GM12878 (cell line): Measurements from ENCODE around the gene GMCL2.

Experiments used
- CTCF ChIP-seq, 3 experiments: IDR thresholded peaks in 2 of 3; conservative IDR thresholded peaks in 1 of 3; 2 replicates each; pipeline ENCODE4 v1.5.1; 2011; ENCODE audit warnings: low read depth in 3 of 3, low read length in 3 of 3, mild to moderate bottlenecking in 3 of 3, control low read depth in 2 of 3, moderate library complexity in 2 of 3, inconsistent platforms in 1 of 3, mixed read lengths in 1 of 3; ENCODE audit not compliant: control insufficient read depth in 2 of 3, insufficient read depth in 1 of 3; ENCODE audit errors: extremely low read depth in 1 of 3
- EP300 ChIP-seq, 2 experiments: fragments of 150-350 bp in 1 of 2; IDR thresholded peaks; 2 replicates each; pipeline ENCODE4 v1.6.1; 2011 to 2012; ENCODE audit warnings: low read depth in 2 of 2, low read length in 2 of 2, borderline replicate concordance in 1 of 2, improper control_type of control experiment in 1 of 2, inconsistent platforms in 1 of 2; ENCODE audit not compliant: control insufficient read depth in 1 of 2
- FOXK2 ChIP-seq: fragments of 450-650 bp; IDR thresholded peaks from 2 replicates; pipeline ENCODE4 v1.6.1; 2017; ENCODE audit warnings: mild to moderate bottlenecking, moderate library complexity
- MAX ChIP-seq: IDR thresholded peaks from 2 replicates; pipeline ENCODE4 v1.6.1; 2012; ENCODE audit warnings: low read depth, low read length, improper control_type of control experiment
- MXI1 ChIP-seq: fragments of 150-350 bp; IDR thresholded peaks from 2 replicates; pipeline ENCODE4 v1.6.1; 2011; ENCODE audit warnings: low read depth, mild to moderate bottlenecking, inconsistent platforms, low read length, improper control_type of control experiment
- PML ChIP-seq: IDR thresholded peaks from 2 replicates; pipeline ENCODE4 v1.6.1; 2012; ENCODE audit warnings: low read length, inconsistent platforms
- POLR2AphosphoS5 ChIP-seq: IDR thresholded peaks from 2 replicates; pipeline ENCODE4 v1.6.1; 2011; ENCODE audit warnings: mild to moderate bottlenecking, low read length, inconsistent platforms
- RAD21 ChIP-seq: IDR thresholded peaks from 2 replicates; pipeline ENCODE4 v1.6.1; 2011; ENCODE audit warnings: mild to moderate bottlenecking, low read depth, low read length, moderate library complexity; ENCODE audit not compliant: insufficient read depth
- SMAD1 ChIP-seq: fragments of 450-650 bp; IDR thresholded peaks from 2 replicates; pipeline ENCODE4 v1.6.1; 2018; ENCODE audit warnings: mild to moderate bottlenecking, low read depth; ENCODE audit not compliant: partially characterized antibody
- SUPT20H ChIP-seq: IDR thresholded peaks from 2 replicates; pipeline ENCODE4 v1.6.1; 2011; ENCODE audit warnings: low read depth, mild to moderate bottlenecking, low read length, moderate library complexity, borderline replicate concordance; ENCODE audit not compliant: control insufficient read depth
- USF2 ChIP-seq: IDR thresholded peaks from 2 replicates; pipeline ENCODE4 v1.6.1; 2011; ENCODE audit warnings: low read depth, low read length, improper control_type of control experiment, borderline replicate concordance
- ZBTB33 ChIP-seq: fragments of 450-650 bp; IDR thresholded peaks from 2 replicates; pipeline ENCODE4 v1.6.1; 2017; ENCODE audit warnings: mild to moderate bottlenecking
- ZNF622 ChIP-seq: fragments of 450-650 bp; IDR thresholded peaks from 2 replicates; pipeline ENCODE4 v1.6.1; 2017; ENCODE audit warnings: mild to moderate bottlenecking, inconsistent platforms

- TF ChIP-seq CTCF (IDR thresholded peaks at IDR 0.05 in 2 of 3, conservative IDR thresholded peaks at IDR 0.05 in 1 of 3; ENCODE audit: control insufficient read depth in 2 of 3, extremely low read depth in 1 of 3, insufficient read depth in 1 of 3, low read depth in 3 of 3, low read length in 3 of 3) (no peak), SMAD1 (no peak), RAD21 (no peak), ZNF622 (no peak), USF2 (no peak), ZBTB33 (no peak), FOXK2 (no peak), MXI1 (no peak), MAX (no peak), EP300 (IDR thresholded peaks at IDR 0.05; ENCODE audit: borderline replicate concordance in 1 of 2, control insufficient read depth in 1 of 2, low read depth in 2 of 2, low read length in 2 of 2) (no peak), PML (no peak), SUPT20H (no peak), POLR2AphosphoS5 (no peak)
Measured at GRCh38 chr5:178142642-178143041, 44.5 kb downstream of the GMCL2 start.
